ENCODE measurements around the gene NUP35. TPM values are rescaled to one million over a fixed set of nuclear protein-coding genes. Genes with fewer than 3 reads are reported as not detected.
A peak's percentile ranks its signal among the peaks of the same experiment; 100 is the strongest.

Gene NUP35
- total and polyA plus RNA-seq, 2 of the 4 experiments (the other 2 are of a cell fraction) = 10.9 to 23.3 TPM

- H4K5ac ChIP-seq (ENCODE audit: low read depth, low read length) = no peak overlapping the region
- no peak overlapping the region for H3K4me2 ChIP-seq (ENCODE audit: low read depth, low read length)
- no peak overlapping the region for H2AFZ ChIP-seq (replicated peaks; ENCODE audit: low read length, poor library complexity)
Observed at GRCh38 chr2:183081911-183082310, 42.3 kb upstream of the NUP35 start.

More at GRCh38 chr2:183081911-183082310, 42.3 kb upstream of the NUP35 start:
- intact Hi-C loops (cut with micrococcal nuclease) (no loop called here), dilution Hi-C loops (cut with HindIII; ENCODE audit: low sequenced_read_pairs, unreplicated experiment) (no loop called here), in situ Hi-C loops (cut with MboI; ENCODE audit: low sequenced_read_pairs) (no loop called here)
- Histone ChIP-seq H3K36me3 (ENCODE audit: control insufficient read depth, insufficient read depth, low read length) (no peaks in the 10 kb centered on the region), H4K91ac (ENCODE audit: insufficient read depth, low read depth, low read length) (no peak overlapping the region), H2BK15ac (ENCODE audit: low read depth, low read length) (no peak overlapping the region), H2BK120ac (ENCODE audit: low read depth, low read length) (no peak overlapping the region), H3K9ac (ENCODE audit: low read depth, low read length) (no peak overlapping the region), H3K18ac (ENCODE audit: low read depth, low read length) (no peak overlapping the region), H3K23ac (ENCODE audit: low read depth, low read length) (no peak overlapping the region), H2AK5ac (ENCODE audit: low read depth, low read length) (no peak overlapping the region), H4K20me1 (ENCODE audit: insufficient read depth, low read length) (no peaks in the 10 kb centered on the region), H3K4ac (ENCODE audit: low read depth, low read length) (no peak overlapping the region), H3K56ac (ENCODE audit: extremely low read depth, insufficient read depth, low read length) (no peak overlapping the region), H3K14ac (replicated peaks; ENCODE audit: low read depth, low read length) (no peak overlapping the region), H3K4me3 (ENCODE audit: insufficient read depth, low read depth, low read length) (no peak overlapping the region), H3K79me1 (ENCODE audit: low read depth in 1 of 2, low read length in 2 of 2) (no peaks in the 10 kb centered on the region), H3K9me3 (ENCODE audit: control insufficient read depth, insufficient read depth, low read length) (no peaks in the 10 kb centered on the region), H3K9me1 (ENCODE audit: insufficient read depth, low read length) (no peaks in the 10 kb centered on the region), H3K4me1 (ENCODE audit: control insufficient read depth, insufficient read depth, low read length) (no peaks in the 10 kb centered on the region), H2AK9ac (replicated peaks; ENCODE audit: low read depth, low read length, poor library complexity) (no peak overlapping the region), H3K27me3 (ENCODE audit: control insufficient read depth, insufficient read depth, low read length) (no peaks in the 10 kb centered on the region), H3K27ac (ENCODE audit: insufficient read depth, low read length) (no peak overlapping the region), H2BK5ac (ENCODE audit: low read depth, low read length, poor library complexity, severe bottlenecking) (no peak overlapping the region), H2BK20ac (ENCODE audit: low read depth, low read length) (no peak overlapping the region), H4K8ac (ENCODE audit: low read depth in 2 of 2, low read length in 2 of 2) (no peak overlapping the region)
- no TSS peak for BruUV-seq (replicated peaks)
- 33% methylated on average over 1 of the region's 1 CpG; no CpG with 5 or more reads in 1 of the 2 experiments for WGBS, 2 experiments (ENCODE audit: extremely low coverage in 2 of 2, insufficient read length in 1 of 2)
- DNase-seq (peak; percentile 20), ATAC-seq (ENCODE audit: low read depth) (no peak)
- CTCF ChIA-PET = no interaction called here
- no peak for TF ChIP-seq MAFK (IDR thresholded peaks at IDR 0.05; ENCODE audit: low read depth, low read length)
- TF ChIP-seq, protein P1, sequence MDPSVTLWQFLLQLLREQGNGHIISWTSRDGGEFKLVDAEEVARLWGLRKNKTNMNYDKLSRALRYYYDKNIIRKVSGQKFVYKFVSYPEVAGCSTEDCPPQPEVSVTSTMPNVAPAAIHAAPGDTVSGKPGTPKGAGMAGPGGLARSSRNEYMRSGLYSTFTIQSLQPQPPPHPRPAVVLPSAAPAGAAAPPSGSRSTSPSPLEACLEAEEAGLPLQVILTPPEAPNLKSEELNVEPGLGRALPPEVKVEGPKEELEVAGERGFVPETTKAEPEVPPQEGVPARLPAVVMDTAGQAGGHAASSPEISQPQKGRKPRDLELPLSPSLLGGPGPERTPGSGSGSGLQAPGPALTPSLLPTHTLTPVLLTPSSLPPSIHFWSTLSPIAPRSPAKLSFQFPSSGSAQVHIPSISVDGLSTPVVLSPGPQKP (IDR thresholded peaks at IDR 0.05; ENCODE audit: borderline replicate concordance, low read depth, low read length) = no peak
- no peak for TF ChIP-seq NFE2L2 (IDR thresholded peaks at IDR 0.05; ENCODE audit: low read depth, low read length)
- no peak for TF ChIP-seq BHLHE40 (IDR thresholded peaks at IDR 0.05; ENCODE audit: low read depth, low read length)
- no peak for TF ChIP-seq POLR2A (IDR thresholded peaks at IDR 0.05; ENCODE audit: low read depth, low read length)
- no peak for TF ChIP-seq CEBPB (IDR thresholded peaks at IDR 0.05; ENCODE audit: low read depth, low read length)
- TF ChIP-seq, protein P2, sequence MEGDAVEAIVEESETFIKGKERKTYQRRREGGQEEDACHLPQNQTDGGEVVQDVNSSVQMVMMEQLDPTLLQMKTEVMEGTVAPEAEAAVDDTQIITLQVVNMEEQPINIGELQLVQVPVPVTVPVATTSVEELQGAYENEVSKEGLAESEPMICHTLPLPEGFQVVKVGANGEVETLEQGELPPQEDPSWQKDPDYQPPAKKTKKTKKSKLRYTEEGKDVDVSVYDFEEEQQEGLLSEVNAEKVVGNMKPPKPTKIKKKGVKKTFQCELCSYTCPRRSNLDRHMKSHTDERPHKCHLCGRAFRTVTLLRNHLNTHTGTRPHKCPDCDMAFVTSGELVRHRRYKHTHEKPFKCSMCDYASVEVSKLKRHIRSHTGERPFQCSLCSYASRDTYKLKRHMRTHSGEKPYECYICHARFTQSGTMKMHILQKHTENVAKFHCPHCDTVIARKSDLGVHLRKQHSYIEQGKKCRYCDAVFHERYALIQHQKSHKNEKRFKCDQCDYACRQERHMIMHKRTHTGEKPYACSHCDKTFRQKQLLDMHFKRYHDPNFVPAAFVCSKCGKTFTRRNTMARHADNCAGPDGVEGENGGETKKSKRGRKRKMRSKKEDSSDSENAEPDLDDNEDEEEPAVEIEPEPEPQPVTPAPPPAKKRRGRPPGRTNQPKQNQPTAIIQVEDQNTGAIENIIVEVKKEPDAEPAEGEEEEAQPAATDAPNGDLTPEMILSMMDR (conservative IDR thresholded peaks at IDR 0.05; ENCODE audit: low read depth, low read length) = no peak
- no peak for TF ChIP-seq RFX5 (IDR thresholded peaks at IDR 0.05; ENCODE audit: low read depth, low read length)
- TF ChIP-seq MAZ (IDR thresholded peaks at IDR 0.05; ENCODE audit: borderline replicate concordance, low read depth, low read length) = no peak
- TF ChIP-seq RCOR1 (IDR thresholded peaks at IDR 0.05; ENCODE audit: insufficient replicate concordance, low read length) = no peak
- no peak for TF ChIP-seq RAD21 (IDR thresholded peaks at IDR 0.05; ENCODE audit: low read length)
- TF ChIP-seq MXI1 (IDR thresholded peaks at IDR 0.05; ENCODE audit: borderline replicate concordance, low read depth, low read length) = no peak
- no peak for TF ChIP-seq CHD1 (IDR thresholded peaks at IDR 0.05; ENCODE audit: low read depth, low read length)
- TF ChIP-seq FOS (IDR thresholded peaks at IDR 0.05; ENCODE audit: low read depth, low read length) = no peak
- TF ChIP-seq USF2 (IDR thresholded peaks at IDR 0.05; ENCODE audit: low read depth, low read length) = no peak
- no peak for TF ChIP-seq SMC3 (IDR thresholded peaks at IDR 0.05; ENCODE audit: low read depth, low read length)
- POLR2A ChIA-PET (ENCODE audit: unreplicated experiment) = no interaction called here
